ENCODE results near the gene ST6GALNAC1. TPM values are rescaled to one million over a fixed set of nuclear protein-coding genes. Genes with fewer than 3 reads are reported as not detected.

The ST6GALNAC1 gene
- total RNA-seq, 1 experiment from 2014 or later = not detected

DNA sequence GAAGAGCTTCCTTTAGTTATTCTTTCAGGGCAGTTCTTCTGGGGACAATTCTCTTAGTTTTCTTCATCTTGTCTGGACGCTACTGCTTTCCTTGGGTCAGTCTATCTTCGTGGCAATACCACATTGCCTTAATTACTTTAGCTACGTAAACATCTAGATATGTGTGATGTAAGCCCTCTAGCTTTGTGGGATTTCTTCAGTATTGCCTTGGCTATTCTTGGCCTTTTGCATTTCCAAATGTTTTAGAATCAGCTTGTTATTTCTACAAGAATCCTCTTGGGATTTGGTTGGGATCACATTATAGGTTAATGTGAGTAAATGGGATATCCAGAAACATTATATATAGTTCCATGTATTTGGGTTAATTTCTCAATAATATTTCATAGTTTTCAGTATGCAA, 48.9 kb downstream of the ST6GALNAC1 start:
- H3K9me3 ChIP-seq (ENCODE audit: low read depth, low read length, poor library complexity, severe bottlenecking) = no peaks in the 10 kb centered on the region
- no peaks in the 10 kb centered on the region for H3K4me1 ChIP-seq (ENCODE audit: insufficient read depth, low read length, poor library complexity, severe bottlenecking)
- H3K27me3 ChIP-seq (replicated peaks; ENCODE audit: insufficient read depth, low read depth, low read length, poor library complexity) = no peaks in the 10 kb centered on the region
- no peak overlapping the region for H3K4me3 ChIP-seq (ENCODE audit: low read depth, low read length, poor library complexity, severe bottlenecking)
- intact Hi-C loops (cut with micrococcal nuclease; ENCODE audit: unreplicated experiment) = no loop called here
- BruUV-seq (replicated peaks) = no TSS peak
- no peaks in the 10 kb centered on the region for H3K36me3 ChIP-seq (ENCODE audit: insufficient read depth, low read length, poor library complexity, severe bottlenecking)
- CTCF ChIA-PET = no interaction called here
- DNase-seq (ENCODE audit: low spot score) = no peak
- TF ChIP-seq EZH2 (IDR thresholded peaks at IDR 0.05; ENCODE audit: borderline replicate concordance, low read depth, low read length, poor library complexity, severe bottlenecking) = no peak
- TF ChIP-seq, protein P1, sequence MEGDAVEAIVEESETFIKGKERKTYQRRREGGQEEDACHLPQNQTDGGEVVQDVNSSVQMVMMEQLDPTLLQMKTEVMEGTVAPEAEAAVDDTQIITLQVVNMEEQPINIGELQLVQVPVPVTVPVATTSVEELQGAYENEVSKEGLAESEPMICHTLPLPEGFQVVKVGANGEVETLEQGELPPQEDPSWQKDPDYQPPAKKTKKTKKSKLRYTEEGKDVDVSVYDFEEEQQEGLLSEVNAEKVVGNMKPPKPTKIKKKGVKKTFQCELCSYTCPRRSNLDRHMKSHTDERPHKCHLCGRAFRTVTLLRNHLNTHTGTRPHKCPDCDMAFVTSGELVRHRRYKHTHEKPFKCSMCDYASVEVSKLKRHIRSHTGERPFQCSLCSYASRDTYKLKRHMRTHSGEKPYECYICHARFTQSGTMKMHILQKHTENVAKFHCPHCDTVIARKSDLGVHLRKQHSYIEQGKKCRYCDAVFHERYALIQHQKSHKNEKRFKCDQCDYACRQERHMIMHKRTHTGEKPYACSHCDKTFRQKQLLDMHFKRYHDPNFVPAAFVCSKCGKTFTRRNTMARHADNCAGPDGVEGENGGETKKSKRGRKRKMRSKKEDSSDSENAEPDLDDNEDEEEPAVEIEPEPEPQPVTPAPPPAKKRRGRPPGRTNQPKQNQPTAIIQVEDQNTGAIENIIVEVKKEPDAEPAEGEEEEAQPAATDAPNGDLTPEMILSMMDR (conservative IDR thresholded peaks at IDR 0.05; ENCODE audit: low read depth, low read length) = no peak
- POLR2A ChIA-PET (ENCODE audit: low non-redundant PET) = no interaction called here
- H3K27ac ChIP-seq (ENCODE audit: low read depth, low read length, poor library complexity, severe bottlenecking) = no peak overlapping the region

DNA sequence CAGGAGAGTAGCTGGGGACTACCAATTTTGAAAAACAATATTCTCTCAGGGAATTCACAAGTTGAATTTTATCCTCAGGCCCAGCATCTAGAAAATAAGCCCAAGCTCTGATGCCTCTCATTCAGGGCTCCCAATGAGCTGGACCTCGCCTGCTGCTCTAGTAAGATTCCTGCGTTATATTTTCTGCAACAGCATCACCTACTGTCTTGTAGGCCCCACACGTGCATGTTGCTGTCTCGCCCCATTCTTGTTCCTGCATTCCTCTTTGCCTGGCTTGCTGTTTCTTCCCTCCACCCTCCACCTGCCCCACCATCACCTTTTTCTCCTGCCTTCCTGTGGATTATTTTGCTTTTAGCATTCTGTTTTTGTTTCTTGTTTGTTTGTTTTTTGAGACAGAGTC, 49.6 kb downstream of the ST6GALNAC1 start:
- POLR2A ChIA-PET (ENCODE audit: low non-redundant PET) = no interaction called here
- BruUV-seq (replicated peaks) = no TSS peak
- Histone ChIP-seq H3K36me3 (ENCODE audit: insufficient read depth, low read length, poor library complexity, severe bottlenecking) (no peaks in the 10 kb centered on the region), H3K9me3 (ENCODE audit: low read depth, low read length, poor library complexity, severe bottlenecking) (no peaks in the 10 kb centered on the region), H3K27ac (ENCODE audit: low read depth, low read length, poor library complexity, severe bottlenecking) (no peak overlapping the region), H3K4me1 (ENCODE audit: insufficient read depth, low read length, poor library complexity, severe bottlenecking) (no peaks in the 10 kb centered on the region), H3K27me3 (replicated peaks; ENCODE audit: insufficient read depth, low read depth, low read length, poor library complexity) (no peaks in the 10 kb centered on the region), H3K4me3 (ENCODE audit: low read depth, low read length, poor library complexity, severe bottlenecking) (no peak overlapping the region)
- DNase-seq (ENCODE audit: low spot score) = no peak
- CTCF ChIA-PET = no interaction called here
- intact Hi-C loops (cut with micrococcal nuclease; ENCODE audit: unreplicated experiment) = no loop called here
- no peak for TF ChIP-seq EZH2 (IDR thresholded peaks at IDR 0.05; ENCODE audit: borderline replicate concordance, low read depth, low read length, poor library complexity, severe bottlenecking)
- TF ChIP-seq, protein P1 (conservative IDR thresholded peaks at IDR 0.05; ENCODE audit: low read depth, low read length) = 0 out of 2 replicates have a peak, but pooled peaks have one; percentile 9

DNA sequence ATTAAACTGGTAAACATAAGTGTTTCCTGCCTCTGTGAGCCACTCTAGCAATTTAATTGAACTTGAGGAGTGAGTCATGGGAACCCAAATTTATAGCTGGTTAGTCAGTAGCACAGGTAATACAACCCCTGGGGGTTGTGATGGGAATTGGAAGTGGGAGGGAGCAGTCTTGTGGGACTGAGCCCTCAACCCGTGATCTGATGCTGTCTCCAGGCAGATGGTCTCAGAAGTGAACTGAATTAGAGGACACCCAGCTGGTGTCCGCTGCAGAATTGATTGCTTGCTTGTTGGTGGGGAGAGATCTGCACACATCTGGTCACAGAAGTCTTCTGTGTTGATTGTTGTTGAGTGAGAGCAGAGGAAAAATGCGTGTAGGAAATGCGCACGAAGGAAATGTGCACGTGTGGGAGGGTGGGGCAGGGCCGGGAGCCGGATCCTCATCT, 50.2 kb downstream of the ST6GALNAC1 start:
- TF ChIP-seq, protein P1 (conservative IDR thresholded peaks at IDR 0.05; ENCODE audit: low read depth, low read length) = no peak
- no peak for TF ChIP-seq EZH2 (IDR thresholded peaks at IDR 0.05; ENCODE audit: borderline replicate concordance, low read depth, low read length, poor library complexity, severe bottlenecking)
- Histone ChIP-seq H3K27ac (ENCODE audit: low read depth, low read length, poor library complexity, severe bottlenecking) (no peak overlapping the region), H3K4me1 (ENCODE audit: insufficient read depth, low read length, poor library complexity, severe bottlenecking) (no peaks in the 10 kb centered on the region), H3K36me3 (ENCODE audit: insufficient read depth, low read length, poor library complexity, severe bottlenecking) (no peaks in the 10 kb centered on the region), H3K9me3 (ENCODE audit: low read depth, low read length, poor library complexity, severe bottlenecking) (no peaks in the 10 kb centered on the region), H3K4me3 (ENCODE audit: low read depth, low read length, poor library complexity, severe bottlenecking) (no peak overlapping the region), H3K27me3 (replicated peaks; ENCODE audit: insufficient read depth, low read depth, low read length, poor library complexity) (no peaks in the 10 kb centered on the region)
- no TSS peak for BruUV-seq (replicated peaks)
- intact Hi-C loops (cut with micrococcal nuclease; ENCODE audit: unreplicated experiment) = no loop called here
- ChIA-PET CTCF (interaction anchor here (0.7 kb wide), 1 partner anchor 144 kb away, joined by 12 read pairs; no protein-coding TSS in a partner anchor), POLR2A (ENCODE audit: low non-redundant PET) (no interaction called here)
- DNase-seq (ENCODE audit: low spot score) = no peak

Measured in A673 (cell line).